Mesothelial cell of epicardium (in vitro differentiated cells): ENCODE results near the gene ZNF600. TPM values are rescaled to one million over a fixed set of nuclear protein-coding genes. Genes with fewer than 3 reads are reported as not detected.
"Not testable (repeated sequence)": the region's sequence is repeated elsewhere in the genome, so short reads cannot be mapped to it uniquely, and the experiment has no call there.

Experiments
- DNase-seq, 2 experiments: peaks; one replicate each; pipeline ENCODE4 v3.0.0; 2021; ENCODE audit warnings: low spot score in 2 of 2; ENCODE audit not compliant: unreplicated experiment in 2 of 2
- H3K27ac Mint-ChIP-seq: 2 replicates; pipeline ENCODE4 v1.8.0; 2021; ENCODE audit warnings: mixed read lengths
- H3K27me3 Mint-ChIP-seq: 2 replicates; pipeline ENCODE4 v1.8.0; 2021; ENCODE audit warnings: low read depth, mixed read lengths
- H3K36me3 Mint-ChIP-seq: 2 replicates; pipeline ENCODE4 v1.8.0; 2021; ENCODE audit warnings: mixed read lengths
- H3K4me1 Mint-ChIP-seq: 2 replicates; pipeline ENCODE4 v1.8.0; 2021; ENCODE audit warnings: mixed read lengths
- H3K4me3 Mint-ChIP-seq: 2 replicates; pipeline ENCODE4 v1.8.0; 2021; ENCODE audit warnings: mild to moderate bottlenecking, moderate library complexity, mixed read lengths
- H3K9me3 Mint-ChIP-seq: 2 replicates; pipeline ENCODE4 v1.8.0; 2021; ENCODE audit warnings: mixed read lengths
- CTCF ChIP-seq: fragments of 200-600 bp; sonication (generic); IDR thresholded peaks from one replicate; pipeline ENCODE4 v1.5.0; 2021; ENCODE audit warnings: antibody characterized with exemption; ENCODE audit not compliant: unreplicated experiment
- total RNA-seq: library from RNA; stranded (reverse); gene quantifications from 3 replicates; pipeline ENCODE4 v1.2.1, GENCODE V29; 2021

Gene ZNF600
- total RNA-seq, 1 donor from 2014 or later = 16.7 TPM

- no peak for DNase-seq
- H3K36me3 Mint-ChIP-seq = no peaks in the 10 kb centered on the region
- no peaks in the 10 kb centered on the region for H3K27me3 Mint-ChIP-seq
- no peak for TF ChIP-seq CTCF
- H3K4me1 Mint-ChIP-seq = peaks cover 75% of the 10 kb centered on the region
- H3K27ac Mint-ChIP-seq = no peak overlapping the region
- H3K9me3 Mint-ChIP-seq = no peaks in the 10 kb centered on the region
- no peak overlapping the region for H3K4me3 Mint-ChIP-seq
Measured at GRCh38 chr19:52739576-52739975, 47.0 kb downstream of the ZNF600 start.

DNA sequence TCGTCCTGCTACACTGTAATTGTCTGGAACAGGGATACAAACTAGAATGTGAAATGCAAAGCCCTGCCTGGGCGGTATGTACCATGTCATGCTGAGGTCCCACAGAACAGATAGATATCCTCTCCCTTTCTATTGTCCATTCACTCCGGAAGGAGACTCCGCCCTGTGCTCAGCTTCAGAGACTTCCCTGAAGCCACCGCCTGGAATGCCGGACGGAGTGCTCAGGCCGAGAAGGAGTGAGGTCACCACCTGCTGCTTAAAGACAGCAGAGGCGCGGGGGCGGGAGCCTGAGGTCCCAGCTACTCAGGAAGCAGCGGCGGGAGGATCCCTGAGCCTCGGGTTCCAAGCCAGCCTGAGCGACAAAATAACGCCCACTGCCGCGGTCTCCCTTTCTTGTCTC, 50.9 kb downstream of the ZNF600 start:
- Mint-ChIP-seq H3K9me3 (no peaks in the 10 kb centered on the region), H3K4me3 (peak overlapping the region; percentile 91), H3K27me3 (no peaks in the 10 kb centered on the region), H3K4me1 (peaks cover 57% of the 10 kb centered on the region), H3K36me3 (no peaks in the 10 kb centered on the region), H3K27ac (peak overlapping the region; percentile 99)
- TF ChIP-seq CTCF = no peak
- peak; percentile 34 to 44 for DNase-seq

DNA sequence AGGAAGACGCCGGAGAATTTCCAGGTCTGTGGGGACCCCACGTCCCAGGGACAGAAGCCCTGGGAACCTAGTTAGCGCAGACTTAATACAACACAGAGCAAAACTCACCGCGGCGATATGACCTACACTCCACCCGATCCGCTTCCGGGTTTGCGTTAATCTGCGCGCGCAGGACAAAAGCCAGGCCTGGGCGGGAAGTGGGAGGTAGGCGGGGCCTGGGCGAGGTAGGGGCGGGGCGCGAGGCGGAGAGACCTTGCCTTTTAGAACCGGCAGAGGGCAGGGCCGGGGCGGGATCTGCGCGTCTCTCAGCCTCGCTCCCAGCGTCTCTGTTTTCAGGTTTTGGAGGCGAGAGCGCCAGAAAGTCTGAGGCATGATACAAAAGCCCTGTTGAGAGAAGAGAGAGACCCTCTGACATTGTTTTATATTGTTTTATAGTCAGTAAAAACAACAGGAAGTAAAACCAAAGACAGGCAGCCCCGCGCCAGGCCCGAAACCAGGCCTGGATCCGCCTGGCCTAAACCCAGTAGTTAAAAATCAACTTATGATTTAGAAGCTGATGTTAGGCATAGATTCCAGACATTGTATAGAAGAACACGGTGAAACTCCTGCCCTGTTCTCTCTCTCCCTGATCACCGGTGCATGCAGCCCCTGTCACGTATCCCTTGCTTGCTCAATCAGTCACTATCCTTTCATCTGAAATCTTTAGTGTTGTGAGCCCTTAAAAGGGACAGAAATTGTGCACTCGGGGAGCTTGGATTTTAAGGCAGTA, 51.5 kb downstream of the ZNF600 start, which contains the start of gene ZNF611:
Gene ZNF611 (minus strand): TSS at position 152 of the 769 bp plus-strand sequence. CDS start 19,150 bp downstream, outside the sequence.
- H3K9me3 Mint-ChIP-seq = no peaks in the 10 kb centered on the region
- peaks cover 50% of the 10 kb centered on the region for H3K4me1 Mint-ChIP-seq
- peak; percentile 74 for TF ChIP-seq CTCF
- H3K27ac Mint-ChIP-seq = peak within 1 kb of the TSS; percentile 99
- H3K4me3 Mint-ChIP-seq = peak within 1 kb of the TSS; percentile 91
- no peaks in the 10 kb centered on the region for H3K36me3 Mint-ChIP-seq
- no peaks in the 10 kb centered on the region for H3K27me3 Mint-ChIP-seq
- peak; percentile 98 to 100 for DNase-seq

DNA sequence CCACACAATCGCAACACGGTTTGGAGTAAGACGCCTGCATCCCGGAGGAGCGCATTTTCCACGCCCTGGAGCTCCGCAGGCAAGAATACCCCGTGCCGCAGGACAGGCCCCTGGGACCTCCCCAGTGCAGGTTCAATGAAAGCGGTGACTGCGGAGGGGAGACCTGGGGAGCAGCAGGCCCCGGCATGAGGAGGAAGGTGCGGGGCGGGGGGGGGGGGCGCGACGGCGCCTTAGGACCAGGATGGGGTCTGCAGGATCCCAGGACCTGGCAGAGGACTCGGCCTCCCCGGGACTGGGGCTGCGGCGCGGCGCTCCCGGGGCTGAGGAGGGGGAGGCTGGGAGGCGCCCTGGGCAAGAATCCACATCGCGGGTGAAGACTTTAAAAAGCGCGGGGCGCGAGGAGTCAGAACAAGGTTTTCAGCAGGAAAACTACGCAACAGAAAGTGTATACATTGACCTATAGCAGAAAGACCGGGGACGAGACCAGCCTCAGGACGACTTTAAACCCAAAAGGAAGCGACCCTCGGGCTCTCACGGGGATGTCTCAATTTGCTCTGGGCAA, 52.2 kb downstream of the ZNF600 start:
- Mint-ChIP-seq H3K4me1 (peaks cover 51% of the 10 kb centered on the region), H3K9me3 (no peaks in the 10 kb centered on the region), H3K36me3 (peaks cover 3% of the 10 kb centered on the region), H3K4me3 (peak overlapping the region; percentile 91), H3K27ac (peak overlapping the region; percentile 99), H3K27me3 (no peaks in the 10 kb centered on the region)
- DNase-seq = no peak
- TF ChIP-seq CTCF = no peak

- Mint-ChIP-seq H3K36me3 (peaks cover 26% of the 10 kb centered on the region), H3K4me1 (peaks cover 41% of the 10 kb centered on the region)
- H3K4me3 Mint-ChIP-seq, H3K27me3 Mint-ChIP-seq, H3K27ac Mint-ChIP-seq, DNase-seq, H3K9me3 Mint-ChIP-seq: not testable (repeated sequence)
Measured at GRCh38 chr19:52726051-52726450, 60.5 kb downstream of the ZNF600 start.

DNA sequence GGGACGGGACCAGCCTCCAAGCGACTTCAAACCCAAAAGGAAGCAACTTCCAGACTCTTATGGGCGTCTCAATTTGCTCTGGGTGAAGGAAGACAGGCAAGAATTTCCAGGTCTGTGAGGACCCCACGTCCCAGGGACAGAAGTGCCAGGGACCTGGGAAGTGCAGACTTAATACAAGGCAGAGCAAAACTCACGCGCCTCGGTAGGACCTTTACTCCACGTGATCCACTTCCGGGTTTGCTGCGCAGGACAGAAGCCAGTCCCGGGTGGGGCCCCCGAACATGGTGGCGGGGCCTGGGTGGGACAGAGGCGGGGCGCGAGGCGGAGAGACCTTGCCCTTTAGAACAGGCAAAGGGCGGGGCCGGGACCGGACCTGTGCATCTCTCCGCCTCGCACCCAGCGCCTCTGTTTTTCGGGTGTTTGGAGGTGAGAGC, 61.0 kb downstream of the ZNF600 start:
- Mint-ChIP-seq H3K9me3 (no peaks in the 10 kb centered on the region), H3K4me1 (peaks cover 41% of the 10 kb centered on the region), H3K36me3 (peaks cover 29% of the 10 kb centered on the region), H3K27me3 (no peaks in the 10 kb centered on the region), H3K4me3 (no peak overlapping the region), H3K27ac (no peak overlapping the region)
- TF ChIP-seq CTCF = no peak
- DNase-seq = no peak
